CD4-positive, alpha-beta T cell treated with Interleukin-6 for 4 hours (primary cell): Measurements from ENCODE around the gene CARD10.

Experiments
- DNase-seq: peaks from one replicate; pipeline ENCODE4 v3.0.0-alpha.2; 2020; ENCODE audit warnings: mixed read lengths

CARD10 gene, protein sequence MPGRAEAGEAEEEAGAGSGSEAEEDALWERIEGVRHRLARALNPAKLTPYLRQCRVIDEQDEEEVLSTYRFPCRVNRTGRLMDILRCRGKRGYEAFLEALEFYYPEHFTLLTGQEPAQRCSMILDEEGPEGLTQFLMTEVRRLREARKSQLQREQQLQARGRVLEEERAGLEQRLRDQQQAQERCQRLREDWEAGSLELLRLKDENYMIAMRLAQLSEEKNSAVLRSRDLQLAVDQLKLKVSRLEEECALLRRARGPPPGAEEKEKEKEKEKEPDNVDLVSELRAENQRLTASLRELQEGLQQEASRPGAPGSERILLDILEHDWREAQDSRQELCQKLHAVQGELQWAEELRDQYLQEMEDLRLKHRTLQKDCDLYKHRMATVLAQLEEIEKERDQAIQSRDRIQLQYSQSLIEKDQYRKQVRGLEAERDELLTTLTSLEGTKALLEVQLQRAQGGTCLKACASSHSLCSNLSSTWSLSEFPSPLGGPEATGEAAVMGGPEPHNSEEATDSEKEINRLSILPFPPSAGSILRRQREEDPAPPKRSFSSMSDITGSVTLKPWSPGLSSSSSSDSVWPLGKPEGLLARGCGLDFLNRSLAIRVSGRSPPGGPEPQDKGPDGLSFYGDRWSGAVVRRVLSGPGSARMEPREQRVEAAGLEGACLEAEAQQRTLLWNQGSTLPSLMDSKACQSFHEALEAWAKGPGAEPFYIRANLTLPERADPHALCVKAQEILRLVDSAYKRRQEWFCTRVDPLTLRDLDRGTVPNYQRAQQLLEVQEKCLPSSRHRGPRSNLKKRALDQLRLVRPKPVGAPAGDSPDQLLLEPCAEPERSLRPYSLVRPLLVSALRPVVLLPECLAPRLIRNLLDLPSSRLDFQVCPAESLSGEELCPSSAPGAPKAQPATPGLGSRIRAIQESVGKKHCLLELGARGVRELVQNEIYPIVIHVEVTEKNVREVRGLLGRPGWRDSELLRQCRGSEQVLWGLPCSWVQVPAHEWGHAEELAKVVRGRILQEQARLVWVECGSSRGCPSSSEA

DNA sequence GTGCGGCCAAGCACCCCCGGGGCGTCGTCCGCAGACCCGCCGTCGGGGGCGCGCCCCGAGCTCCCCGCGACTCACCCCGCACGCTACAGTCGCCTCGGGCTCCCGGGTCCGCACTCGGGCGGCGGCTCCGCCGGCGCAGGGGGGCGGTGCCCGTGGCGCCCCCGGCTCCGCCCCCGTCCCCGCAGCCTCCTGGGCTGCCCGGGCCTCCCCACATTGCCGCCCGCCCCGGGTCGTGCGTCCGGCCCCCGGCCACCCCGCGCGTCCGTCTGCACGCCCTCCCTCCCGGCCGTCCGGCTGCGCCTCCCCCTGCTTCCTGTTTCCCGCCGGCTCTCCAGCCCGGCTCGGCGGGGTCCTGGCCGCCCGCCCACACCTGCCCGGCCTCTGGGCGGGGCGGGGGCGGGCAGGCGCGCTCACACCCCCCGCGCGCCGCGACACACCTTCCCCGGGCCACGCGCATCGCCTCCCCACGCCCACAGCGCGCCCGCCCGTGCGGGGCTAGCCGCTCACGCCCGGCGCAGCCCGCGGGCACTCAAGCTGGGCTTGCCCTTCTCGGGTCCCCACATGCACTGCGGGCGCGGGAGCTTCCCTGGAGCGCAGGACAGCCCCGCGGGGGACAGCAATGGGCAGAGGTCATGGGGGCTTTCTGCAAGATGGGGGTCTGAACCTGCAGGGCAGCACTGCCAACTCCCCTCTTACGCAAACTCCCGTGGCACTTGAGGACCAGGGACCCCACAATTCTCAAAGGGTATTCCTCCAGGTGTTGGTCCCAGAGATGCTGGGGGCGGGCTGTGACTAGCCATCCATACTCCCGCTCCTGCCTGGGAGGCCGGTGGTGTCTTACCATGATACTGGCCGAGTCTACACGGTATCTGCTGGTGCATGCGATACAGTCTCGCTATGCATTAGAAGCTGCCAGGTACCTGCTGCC lies at the start of gene CARD10:
Gene CARD10 (minus strand): TSS at position 148 of the 928 bp plus-strand sequence. CDS start 215 bp downstream, outside the sequence.
- DNase-seq: peak; percentile 13

DNA sequence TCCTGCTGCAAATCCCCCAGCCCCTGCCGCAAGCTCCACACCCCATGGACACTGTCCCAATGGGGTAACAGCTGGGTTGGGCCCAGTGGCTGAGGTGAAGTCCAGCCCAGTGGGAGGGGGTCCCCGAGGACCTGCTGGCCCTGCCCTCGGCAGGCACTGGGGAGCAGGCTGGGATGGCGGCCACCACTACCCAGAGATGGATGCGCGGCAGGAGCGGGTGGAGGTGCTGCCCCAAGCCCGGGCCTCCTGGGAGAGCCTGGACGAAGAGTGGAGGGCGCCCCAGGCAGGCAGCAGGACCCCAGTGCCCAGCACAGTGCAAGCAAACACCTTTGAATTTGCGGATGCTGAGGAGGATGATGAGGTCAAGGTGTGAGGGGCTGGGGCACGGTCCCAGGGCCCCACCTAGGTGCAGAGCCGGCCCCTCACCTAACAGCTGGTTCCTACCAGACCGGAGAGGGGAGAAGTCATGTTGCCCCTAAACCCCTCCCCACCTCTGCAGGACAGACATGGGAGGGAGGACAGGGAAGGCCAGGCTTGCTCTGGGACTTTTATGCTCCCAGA lies 49.3 kb upstream of the CARD10 start:
- DNase-seq: no peak

DNA sequence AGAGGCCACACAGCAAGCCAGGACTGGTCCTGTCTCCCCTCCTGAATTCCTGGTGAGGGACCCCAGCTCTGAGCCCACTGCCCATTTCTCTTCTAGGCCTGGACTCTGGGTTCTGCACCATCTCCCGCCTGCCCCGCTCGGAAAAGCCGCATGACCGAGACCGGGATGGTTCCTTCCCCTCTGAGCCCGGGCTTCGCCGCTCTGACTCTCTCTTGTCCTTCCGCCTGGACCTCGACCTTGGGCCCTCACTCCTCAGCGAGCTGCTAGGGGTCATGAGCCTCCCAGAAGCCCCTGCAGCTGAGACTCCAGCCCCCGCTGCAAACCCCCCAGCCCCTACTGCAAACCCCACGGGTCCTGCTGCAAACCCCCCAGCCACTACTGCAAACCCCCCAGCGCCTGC lies 48.8 kb upstream of the CARD10 start:
- DNase-seq: no peak

DNA sequence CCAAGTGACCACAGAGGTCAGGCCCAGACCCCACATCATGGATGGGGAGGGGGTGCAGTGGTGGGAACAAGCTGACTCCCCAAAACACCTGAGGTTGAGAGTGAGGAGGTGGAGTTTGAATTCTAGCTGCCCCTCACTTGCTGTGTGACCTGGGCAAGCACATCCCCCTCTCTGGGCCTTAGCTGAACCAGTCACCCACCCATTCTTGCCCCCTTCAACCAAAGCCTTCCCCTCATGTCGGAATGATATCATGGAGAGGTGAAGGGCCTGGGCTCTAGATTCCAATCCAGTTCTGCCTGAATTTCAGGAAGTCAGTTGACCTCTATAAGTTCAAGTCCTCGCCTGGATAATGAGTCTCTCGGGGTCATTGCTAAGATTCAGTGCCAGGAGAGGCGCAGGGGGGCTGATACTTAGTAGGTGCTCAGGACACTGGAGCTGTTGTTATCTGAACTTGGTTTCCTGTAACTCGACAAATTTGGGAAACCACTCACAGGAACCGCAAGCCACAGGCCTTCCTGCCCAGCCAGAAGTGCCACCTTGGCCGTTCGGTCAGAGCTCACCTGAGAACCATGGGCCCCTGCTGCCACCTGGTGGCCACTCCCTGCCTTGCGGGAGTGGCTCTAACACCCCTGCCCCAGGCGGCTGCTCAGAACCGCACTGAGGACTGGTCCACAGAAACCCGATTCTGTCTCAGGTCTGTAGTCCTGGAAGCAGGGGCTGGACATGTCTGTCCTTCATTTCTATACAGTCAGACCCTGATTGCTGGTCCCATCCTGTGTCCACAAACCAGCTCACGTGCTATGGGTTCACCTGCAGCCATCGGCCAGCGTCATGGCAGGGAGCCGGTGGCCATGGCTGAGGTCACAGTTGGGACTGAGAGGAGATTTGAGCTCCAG lies 47.9 kb upstream of the CARD10 start:
- peak; percentile 95 for DNase-seq

DNA sequence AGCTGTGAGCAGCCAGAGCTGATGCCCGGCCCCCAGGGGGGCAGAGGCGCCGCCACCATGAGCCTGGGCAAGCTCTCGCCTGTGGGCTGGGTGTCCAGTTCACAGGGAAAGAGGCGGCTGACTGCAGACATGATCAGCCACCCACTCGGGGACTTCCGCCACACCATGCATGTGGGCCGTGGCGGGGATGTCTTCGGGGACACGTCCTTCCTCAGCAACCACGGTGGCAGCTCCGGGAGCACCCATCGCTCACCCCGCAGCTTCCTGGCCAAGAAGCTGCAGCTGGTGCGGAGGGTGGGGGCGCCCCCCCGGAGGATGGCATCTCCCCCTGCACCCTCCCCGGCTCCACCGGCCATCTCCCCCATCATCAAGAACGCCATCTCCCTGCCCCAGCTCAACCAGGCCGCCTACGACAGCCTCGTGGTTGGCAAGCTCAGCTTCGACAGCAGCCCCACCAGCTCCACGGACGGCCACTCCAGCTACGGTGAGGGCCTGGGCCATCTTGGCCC lies 47.2 kb upstream of the CARD10 start:
- DNase-seq: peak; percentile 60

DNA sequence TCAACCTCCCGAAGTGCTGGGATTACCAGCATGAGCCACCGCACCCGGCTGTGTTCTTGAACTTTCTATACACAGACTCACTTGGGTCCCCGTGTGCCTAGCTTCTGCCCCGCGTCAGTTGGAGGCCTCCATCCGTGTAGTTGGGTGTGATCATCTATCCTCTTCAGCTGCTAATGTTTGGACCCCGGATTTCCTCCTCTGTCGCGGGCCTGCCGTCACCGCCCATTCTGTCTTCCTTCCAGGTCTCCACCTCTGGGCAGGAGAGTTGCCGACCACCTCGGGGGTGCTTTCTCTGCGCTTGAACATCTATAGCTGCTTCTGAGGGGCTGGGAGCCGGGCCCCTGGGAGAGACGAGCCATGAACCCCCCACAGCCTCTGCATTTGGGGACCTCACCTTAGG lies 46.6 kb upstream of the CARD10 start:
- peak; percentile 10 for DNase-seq

DNA sequence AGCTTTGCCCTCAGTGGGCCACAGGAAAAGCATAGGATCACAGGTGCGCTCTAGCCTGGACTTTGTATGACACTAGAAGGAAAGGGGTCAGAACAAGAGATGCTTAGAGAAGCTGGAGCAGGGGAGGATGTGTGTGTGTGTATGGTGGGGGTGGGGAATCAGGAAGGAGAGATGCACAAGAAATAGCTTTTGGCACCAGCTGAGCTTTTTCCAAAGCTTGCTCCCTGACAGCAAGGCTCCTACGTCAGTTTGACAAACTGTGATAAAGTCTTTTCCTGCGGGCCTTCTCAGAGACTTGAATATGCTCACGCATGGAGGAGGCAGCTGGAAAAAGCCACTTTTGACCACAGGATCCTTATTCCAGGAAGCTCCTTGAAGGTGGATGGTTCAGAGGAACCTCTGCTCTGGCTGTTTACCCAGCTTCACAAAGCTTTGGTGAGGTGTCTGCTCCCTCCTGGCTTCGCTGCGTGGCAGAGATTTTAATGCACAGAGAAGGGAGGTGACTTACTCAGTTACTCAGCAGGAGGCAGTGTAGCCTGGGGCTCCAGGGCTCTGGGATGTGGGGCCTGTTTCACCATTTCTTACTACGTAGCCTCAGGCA lies 45.0 kb upstream of the CARD10 start:
- DNase-seq: no peak

DNA sequence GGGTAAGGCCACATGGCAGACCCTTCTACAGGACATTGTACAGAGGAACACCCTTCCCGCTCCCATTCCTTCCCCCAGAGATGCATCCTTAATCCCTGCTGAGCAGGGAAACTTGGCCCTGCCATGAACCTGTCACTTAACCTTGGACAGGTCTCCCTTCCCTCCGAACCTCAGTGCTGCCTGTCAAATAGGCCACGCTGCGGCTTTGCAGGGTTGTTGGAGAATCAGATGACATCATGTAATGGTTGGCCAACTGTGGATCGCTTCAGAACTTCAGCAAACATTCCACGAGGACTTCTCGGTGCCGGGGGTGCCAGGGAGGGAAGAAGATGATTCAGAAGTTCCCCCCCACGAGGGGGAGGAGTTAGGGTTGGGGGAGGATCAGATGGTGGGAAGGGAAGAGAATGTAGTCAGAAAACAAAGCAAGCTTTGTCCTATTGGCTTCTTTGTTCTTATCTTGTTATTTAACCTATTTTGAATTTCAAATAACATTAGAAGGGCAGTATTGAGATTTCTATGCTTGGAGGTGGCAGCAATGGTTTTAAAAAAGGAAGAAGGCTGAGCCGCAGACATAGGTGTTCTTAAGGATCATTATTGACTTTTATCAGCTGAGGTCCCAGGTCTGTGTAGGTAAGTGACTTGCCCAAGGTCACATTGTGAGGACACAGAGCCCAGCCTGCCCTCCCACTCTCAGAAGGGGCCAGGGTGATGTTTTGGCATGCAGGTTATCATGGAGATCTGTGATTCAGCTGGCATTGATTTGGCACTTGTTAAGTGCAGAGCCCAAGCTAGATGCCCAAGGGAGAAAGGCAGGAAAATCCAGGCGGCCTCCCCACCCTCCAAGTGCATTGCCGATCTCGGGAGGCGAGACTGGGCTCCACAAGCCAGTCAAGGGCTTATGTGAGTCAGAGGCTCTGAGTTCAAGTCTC lies 44.2 kb upstream of the CARD10 start:
- no peak for DNase-seq

DNA sequence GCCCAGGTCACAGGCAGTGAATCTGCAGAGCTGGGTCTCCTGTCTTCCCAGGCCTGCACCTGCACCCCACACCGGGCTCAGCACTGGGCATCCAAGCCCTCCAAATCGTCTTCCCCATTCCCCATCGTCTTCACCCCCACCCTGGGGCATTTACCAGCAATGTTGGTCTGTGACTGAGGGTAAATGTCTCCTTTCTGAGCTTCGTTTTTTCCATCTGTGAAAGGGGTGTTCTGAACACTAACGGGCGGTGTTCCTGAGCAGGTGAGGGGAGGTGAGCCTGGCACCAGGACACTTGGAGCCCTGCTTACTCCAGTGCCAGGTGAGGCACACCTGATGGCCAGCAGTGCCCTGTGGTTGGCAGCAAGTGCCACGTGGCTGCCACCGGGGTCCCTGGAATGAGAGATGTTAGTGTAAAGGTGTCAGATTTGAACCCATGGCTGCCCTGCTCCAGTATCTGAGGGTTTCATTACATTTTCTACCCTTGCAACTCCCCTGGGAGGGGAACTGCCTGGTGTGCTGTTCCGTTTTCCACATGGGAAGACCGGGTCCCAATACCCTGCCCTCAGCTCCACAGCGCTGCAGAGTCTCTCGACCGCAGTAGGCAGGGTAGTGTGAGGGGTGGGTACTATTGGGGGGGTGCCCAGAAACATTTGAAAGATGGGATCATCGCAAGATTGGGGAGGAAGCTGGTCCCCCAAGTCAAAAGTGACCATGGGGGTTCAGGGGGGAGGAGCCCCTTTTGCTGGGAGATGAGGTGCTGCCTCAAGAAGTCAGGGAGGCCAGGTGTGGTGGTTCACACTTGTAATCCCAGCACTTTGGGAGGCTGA lies 43.0 kb upstream of the CARD10 start:
- DNase-seq: no peak

DNA sequence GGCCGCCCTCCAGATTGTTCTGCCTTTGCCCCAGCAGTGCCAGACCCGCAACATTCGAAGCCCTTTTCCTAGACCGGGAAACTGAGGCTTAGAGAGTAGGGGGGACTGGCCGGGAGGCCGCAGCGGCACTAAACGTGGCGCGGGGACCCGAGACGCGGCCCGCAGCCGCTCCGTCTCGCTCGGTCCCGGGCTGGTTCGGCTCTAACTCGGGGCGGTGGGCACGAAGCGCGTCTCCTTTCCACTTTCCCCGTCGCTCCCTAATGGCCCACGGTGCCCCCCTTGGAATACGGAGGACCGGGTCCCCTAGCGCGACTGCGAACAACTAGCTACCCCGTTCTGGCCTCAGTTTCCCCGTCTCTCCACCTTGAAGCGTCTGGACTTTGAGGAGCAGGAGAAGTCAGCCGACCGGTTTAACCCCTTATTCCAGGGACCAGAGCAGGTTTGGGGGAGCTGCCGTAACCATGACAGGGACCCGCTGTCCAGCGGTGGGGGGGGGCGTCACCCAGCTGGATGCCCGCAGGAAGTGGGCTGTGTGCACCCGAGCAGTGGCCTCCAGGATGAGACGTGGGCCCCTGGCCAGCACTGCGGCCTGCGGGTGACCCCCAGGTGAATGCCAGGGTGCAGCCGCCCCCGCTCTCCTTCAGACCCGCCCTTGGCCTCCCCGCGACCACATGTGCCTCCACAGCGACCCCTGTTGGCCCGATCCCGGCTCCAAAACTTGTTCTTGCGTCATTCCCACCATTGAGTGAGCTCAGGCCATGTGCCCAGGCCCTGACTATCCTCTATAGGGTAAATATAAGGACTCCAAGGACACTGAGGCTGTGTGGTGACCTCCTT lies 42.2 kb upstream of the CARD10 start:
- peak; percentile 80 for DNase-seq

DNA sequence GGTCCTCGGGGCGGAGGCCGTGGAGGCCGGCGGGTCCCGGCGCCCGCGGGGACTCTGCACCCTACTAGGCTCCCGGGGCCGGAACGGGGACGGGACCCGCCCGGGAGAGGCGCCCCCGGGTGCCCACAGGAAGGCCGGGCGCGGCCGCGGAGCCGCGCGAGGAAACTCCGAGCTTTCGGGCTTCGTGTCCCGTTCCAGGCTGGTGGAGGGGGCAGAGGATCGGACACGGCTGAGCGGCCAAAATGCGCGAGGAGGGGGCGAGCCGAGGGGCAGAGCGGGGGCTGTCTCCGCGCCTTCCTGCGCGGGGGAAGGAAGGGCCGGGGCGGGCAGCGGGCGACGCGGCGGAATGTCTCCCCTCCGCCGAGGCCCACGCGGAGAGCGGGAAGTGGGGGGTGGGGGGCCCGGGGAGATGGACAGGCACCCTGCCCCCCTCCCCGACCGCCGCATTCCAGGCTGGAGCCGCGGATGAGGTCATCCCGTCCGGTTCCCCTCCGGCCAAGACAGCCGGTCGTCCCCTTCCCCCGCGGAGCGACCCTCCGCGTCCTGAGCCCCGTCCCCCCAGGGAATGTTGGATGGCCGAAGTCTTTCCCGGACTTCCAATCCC lies 41.5 kb upstream of the CARD10 start:
- DNase-seq: no peak

DNA sequence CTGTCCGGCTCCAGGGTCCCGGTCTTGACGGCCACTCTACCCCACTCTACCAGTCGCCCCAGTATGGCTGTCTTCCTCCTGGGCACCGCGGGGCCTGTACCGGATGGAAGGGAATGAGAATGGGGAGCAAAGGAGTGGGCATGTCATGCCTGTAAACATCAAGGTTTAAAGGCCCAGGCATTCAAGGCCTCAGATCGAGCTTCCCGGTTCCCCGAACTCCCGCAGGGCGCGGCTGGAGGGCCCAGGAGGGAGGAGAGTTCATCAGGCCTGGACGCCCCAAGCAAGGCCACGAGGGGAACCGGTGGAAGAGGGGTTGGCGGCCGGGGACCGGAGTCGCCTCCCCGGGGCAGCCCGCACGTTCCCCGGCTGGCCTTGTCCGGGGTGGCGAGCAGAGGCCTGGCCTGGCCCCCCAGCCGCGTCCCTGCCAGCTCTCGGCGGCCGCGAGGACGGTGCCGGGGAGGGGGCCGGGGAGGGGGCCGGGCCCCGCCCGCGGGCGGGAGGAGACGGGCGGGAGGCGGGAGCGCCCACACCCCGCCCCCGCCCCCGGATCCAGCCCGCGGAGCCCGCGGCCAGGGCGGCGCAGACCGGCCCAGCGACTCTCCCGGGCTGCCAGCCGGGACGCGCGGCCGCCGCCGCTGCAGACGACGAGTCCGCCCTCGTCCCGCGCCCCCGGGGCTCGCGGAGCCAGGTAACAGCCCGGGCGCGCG lies 40.8 kb upstream of the CARD10 start, which contains the start of gene CDC42EP1:
Gene CDC42EP1 (plus strand): TSS at position 580 of the 707 bp plus-strand sequence. CDS start 5,870 bp downstream, outside the sequence.
- peak; percentile 18 for DNase-seq

DNA sequence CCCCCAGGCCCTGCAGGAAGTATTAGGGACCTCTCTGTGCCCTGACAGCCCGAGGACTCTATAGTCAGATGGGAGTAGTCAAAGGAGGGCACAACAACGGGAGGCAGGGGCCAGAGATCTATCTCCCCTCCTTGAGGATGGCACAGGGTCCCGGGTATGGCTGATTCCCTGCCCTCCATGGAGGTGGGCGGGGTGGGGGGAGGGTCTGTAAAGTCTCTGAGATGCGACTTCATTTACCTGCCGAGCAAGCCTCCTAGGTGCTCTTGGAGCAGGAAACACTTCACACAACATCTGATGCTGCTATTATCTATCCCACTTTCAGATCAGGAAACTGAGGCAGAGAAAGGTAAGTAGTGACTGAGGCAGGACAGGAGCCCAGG lies 40.3 kb upstream of the CARD10 start:
- no peak for DNase-seq

DNA sequence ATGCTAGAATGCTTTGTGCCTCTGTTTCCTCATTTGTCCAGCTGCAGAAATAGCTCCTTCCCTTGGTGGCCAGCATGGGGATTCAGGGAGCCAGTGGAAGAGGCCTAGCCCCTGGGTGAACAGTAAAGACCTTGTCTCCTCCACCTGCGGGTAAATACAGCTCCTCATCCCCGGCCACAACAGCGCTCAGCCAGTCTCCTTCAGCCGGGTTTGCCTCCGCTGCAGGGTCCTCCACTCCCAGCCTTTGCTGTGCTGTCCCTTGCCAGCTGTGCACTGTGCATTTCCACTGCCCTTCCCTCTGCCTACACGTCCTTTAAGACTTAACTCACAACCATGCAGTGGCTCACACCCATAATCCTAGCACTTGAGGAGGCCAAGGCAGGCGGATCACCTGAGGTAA lies 39.6 kb upstream of the CARD10 start:
- DNase-seq: no peak

DNA sequence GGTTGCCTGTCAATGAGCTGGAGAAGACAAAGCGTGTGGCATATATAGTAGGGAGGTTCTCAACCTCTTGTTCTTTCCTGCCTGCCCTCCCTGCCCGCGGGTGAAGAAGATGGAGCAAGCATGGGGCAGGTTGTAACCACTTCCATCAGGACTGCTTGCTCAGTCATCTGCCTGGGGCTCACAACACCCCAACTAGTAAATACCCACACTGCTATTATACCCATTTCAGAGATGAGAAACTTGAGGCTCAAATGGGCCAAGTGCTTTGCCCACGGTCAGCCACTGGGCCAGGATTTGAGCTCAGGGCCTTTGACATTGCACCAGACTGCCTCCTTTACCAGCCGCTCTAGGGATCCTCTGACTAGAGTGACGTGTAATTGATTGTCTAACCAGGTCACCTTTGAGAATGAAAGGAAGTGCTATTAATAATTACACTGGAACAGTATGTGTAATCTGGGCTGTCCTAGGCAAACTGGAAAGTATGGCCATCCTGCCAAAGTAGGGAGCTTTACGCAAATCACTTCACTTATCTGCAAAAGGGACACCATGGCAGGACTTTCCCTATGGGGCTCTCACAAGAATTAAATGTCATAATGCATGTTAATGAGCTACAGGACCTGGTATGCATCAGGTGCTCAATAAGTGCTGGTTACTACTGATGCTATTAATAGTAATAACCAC lies 38.2 kb upstream of the CARD10 start:
- DNase-seq: no peak
